ENCODE data around the gene MAPK12.

GRCh38 chr22:50275181-50276055 lies 13.9 kb upstream of the MAPK12 start:
- TF ChIP-seq CTCF (IDR thresholded peaks at IDR 0.05) (no peak), ZFX (IDR thresholded peaks at IDR 0.05; ENCODE audit: borderline replicate concordance) (no peak)

Measured in 22Rv1 (cell line).